ENCODE measurements around the gene OR8B8.
"Not testable (repeated sequence)": the region's sequence is repeated elsewhere in the genome, so short reads cannot be mapped to it uniquely, and the experiment has no call there.

The OR8B8 gene

DNA sequence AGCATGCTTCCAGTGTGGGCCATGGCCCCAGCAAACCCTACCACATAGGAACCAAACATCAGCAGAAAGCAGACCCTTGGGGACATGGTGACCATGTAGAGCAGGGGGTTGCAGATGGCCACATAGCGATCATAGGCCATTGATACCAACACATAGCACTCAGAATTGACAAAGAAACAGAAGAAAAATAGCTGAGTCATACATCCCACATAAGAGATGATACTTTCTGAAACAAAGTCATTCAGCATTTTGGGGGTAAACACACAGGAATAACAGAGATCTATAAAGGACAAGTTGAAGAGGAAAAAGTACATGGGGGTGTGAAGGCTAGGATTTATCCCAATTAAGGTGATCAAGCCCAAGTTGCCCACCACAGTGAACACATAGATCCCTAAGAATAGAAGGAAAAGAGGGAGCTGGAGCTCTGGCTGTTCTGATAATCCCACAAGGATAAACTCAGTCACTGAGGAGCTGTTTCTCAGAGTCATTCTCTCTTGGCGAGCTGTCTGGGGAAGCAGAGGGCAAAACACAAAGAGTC is 21.0 kb downstream of the OR8B8 start, which contains the start of gene OR8B4:
TSS of gene OR8B4 (minus strand) at position 488 of the 538 bp plus-strand sequence. CDS start at position 488, 0 bp downstream.
- Histone ChIP-seq H3K36me3 (ENCODE audit: insufficient read depth, low read length) (no peaks in the 10 kb centered on the region), H3K4me3 (no peak within 1 kb of the TSS), H3K9ac (ENCODE audit: insufficient read length) (no peak within 1 kb of the TSS), H3K9me3 (ENCODE audit: low read depth, low read length) (no peaks in the 10 kb centered on the region), H3K27ac (no peak within 1 kb of the TSS)
- TF ChIP-seq POLR2AphosphoS5 (IDR thresholded peaks at IDR 0.05; ENCODE audit: borderline replicate concordance, low read depth, low read length) (no peak), FOXP2 (optimal IDR thresholded peaks at IDR 0.05; ENCODE audit: control extremely low read depth, extremely low read length, insufficient read depth) (no peak), EZH2 (IDR thresholded peaks at IDR 0.05) (no peak)
- no peak for DNase-seq (ENCODE audit: low read depth, low spot score)

- Histone ChIP-seq H3K4me3 (no peak overlapping the region), H3K9me3 (ENCODE audit: low read depth, low read length) (no peaks in the 10 kb centered on the region), H3K9ac (ENCODE audit: insufficient read length) (no peak overlapping the region), H3K27ac (no peak overlapping the region), H3K36me3 (ENCODE audit: insufficient read depth, low read length) (no peaks in the 10 kb centered on the region)
- TF ChIP-seq FOXP2 (optimal IDR thresholded peaks at IDR 0.05; ENCODE audit: control extremely low read depth, extremely low read length, insufficient read depth): no peak
- no peak for TF ChIP-seq EZH2 (IDR thresholded peaks at IDR 0.05)
- TF ChIP-seq POLR2AphosphoS5 (IDR thresholded peaks at IDR 0.05; ENCODE audit: borderline replicate concordance, low read depth, low read length): no peak
- no peak for DNase-seq (ENCODE audit: low read depth, low spot score)
These were observed 24.5 kb downstream of the OR8B8 start for GRCh38 chr11:124421043-124421442.

DNA sequence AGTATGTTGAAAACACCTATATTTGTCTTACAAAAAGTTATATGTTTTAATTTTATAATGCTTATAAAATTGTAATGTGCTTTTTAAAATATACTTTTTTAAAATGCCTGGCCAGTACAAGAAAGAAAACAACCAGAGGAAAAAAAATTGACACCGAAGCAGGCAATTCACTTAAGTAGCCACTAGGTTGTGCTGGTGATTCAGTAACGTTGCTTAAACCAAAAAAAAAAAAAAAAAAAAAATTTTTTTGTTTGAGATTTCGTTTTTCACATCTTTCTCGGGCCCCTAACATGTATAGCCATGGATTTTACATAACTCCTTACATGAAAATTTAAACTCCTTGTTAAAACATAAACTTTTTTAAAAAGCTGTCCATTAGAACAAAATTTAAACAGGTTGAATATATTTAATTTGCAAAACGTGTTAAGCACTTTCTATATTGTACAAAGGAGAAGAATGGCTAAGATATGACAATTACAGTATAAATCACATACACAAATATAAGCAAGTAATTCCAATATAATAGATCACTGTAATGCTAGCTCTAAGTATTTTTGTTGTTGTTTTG is 30.1 kb downstream of the OR8B8 start:
- DNase-seq (ENCODE audit: low read depth, low spot score): no peak
- Histone ChIP-seq H3K27ac (no peak overlapping the region), H3K9ac (ENCODE audit: insufficient read length) (no peak overlapping the region), H3K9me3 (ENCODE audit: low read depth, low read length) (no peaks in the 10 kb centered on the region), H3K4me3 (no peak overlapping the region), H3K36me3 (ENCODE audit: insufficient read depth, low read length) (no peaks in the 10 kb centered on the region)
- TF ChIP-seq FOXP2 (optimal IDR thresholded peaks at IDR 0.05; ENCODE audit: control extremely low read depth, extremely low read length, insufficient read depth) (no peak), POLR2AphosphoS5 (IDR thresholded peaks at IDR 0.05; ENCODE audit: borderline replicate concordance, low read depth, low read length) (no peak), EZH2 (IDR thresholded peaks at IDR 0.05) (no peak)

- no peak overlapping the region for H3K4me3 ChIP-seq
- no peak overlapping the region for H3K27ac ChIP-seq
- no peak overlapping the region for H3K9ac ChIP-seq (ENCODE audit: insufficient read length)
- no peaks in the 10 kb centered on the region for H3K9me3 ChIP-seq (ENCODE audit: low read depth, low read length)
- TF ChIP-seq EZH2 (IDR thresholded peaks at IDR 0.05) (no peak), POLR2AphosphoS5 (IDR thresholded peaks at IDR 0.05; ENCODE audit: borderline replicate concordance, low read depth, low read length) (no peak), FOXP2 (optimal IDR thresholded peaks at IDR 0.05; ENCODE audit: control extremely low read depth, extremely low read length, insufficient read depth) (no peak)
- DNase-seq (ENCODE audit: low read depth, low spot score): no peak
- H3K36me3 ChIP-seq (ENCODE audit: insufficient read depth, low read length): no peaks in the 10 kb centered on the region
These were observed 35.6 kb downstream of the OR8B8 start for GRCh38 chr11:124409906-124410305.

DNA sequence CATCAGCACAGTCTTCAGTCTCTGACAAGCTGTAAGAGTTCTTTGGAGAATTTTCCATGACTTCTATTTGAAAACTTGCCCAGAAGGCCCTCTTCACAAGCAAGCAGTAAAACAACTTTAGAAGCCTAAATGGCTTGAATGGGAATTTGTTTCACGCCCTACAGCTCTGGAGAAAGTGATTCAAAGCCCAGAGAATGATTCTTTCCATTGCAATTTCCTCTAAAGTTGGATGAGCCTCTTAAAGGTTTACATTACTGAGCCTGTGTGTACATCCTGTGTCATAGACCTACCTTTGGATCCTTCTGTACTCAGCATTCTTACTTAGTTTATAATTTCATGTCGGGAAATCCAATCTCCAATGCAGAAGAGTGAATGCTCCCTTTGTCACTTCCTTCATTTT is 39.9 kb downstream of the OR8B8 start:
- Histone ChIP-seq H3K4me3 (peak overlapping the region; percentile 31), H3K36me3 (ENCODE audit: insufficient read depth, low read length) (no peaks in the 10 kb centered on the region), H3K27ac (no peak overlapping the region), H3K9me3 (ENCODE audit: low read depth, low read length) (no peaks in the 10 kb centered on the region), H3K9ac (ENCODE audit: insufficient read length) (no peak overlapping the region)
- no peak for TF ChIP-seq FOXP2 (optimal IDR thresholded peaks at IDR 0.05; ENCODE audit: control extremely low read depth, extremely low read length, insufficient read depth)
- no peak for TF ChIP-seq POLR2AphosphoS5 (IDR thresholded peaks at IDR 0.05; ENCODE audit: borderline replicate concordance, low read depth, low read length)
- TF ChIP-seq EZH2 (IDR thresholded peaks at IDR 0.05): no peak
- no peak for DNase-seq (ENCODE audit: low read depth, low spot score)

GRCh38 chr11:124403186-124403585 is 42.3 kb downstream of the OR8B8 start:
- H3K27ac ChIP-seq; H3K36me3 ChIP-seq (ENCODE audit: insufficient read depth, low read length); H3K9me3 ChIP-seq (ENCODE audit: low read depth, low read length); H3K4me3 ChIP-seq; DNase-seq (ENCODE audit: low read depth, low spot score); H3K9ac ChIP-seq (ENCODE audit: insufficient read length): not testable (repeated sequence)

DNA sequence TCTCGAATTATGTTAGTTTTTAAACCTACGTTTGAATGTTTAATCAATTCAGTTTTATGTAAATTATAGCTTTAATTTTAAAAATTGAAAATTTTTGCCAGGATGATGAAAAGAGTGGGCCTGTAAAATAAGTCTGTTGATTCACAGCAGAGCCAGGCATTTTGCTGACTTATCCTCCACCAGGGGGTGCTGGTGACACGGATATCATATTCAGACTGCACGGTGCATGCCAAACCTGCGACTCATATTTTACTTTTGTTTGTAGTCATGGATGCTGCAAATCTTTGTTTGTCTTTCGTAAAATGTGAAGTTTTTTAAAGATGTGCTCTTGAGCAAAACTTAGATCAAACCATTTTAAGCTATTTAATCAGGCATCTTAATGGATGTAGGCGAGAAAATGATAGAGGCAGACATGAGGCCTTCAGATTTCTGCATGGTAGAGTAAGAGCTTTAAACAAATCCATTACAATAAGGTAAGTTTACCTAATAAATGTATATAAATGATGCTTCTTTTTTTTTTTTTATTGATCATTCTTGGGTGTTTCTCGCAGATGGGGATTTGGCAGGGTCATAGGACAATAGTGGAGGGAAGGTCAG is 43.1 kb downstream of the OR8B8 start:
- TF ChIP-seq FOXP2 (optimal IDR thresholded peaks at IDR 0.05; ENCODE audit: control extremely low read depth, extremely low read length, insufficient read depth) (no peak), POLR2AphosphoS5 (IDR thresholded peaks at IDR 0.05; ENCODE audit: borderline replicate concordance, low read depth, low read length) (no peak), EZH2 (IDR thresholded peaks at IDR 0.05) (no peak)
- no peak overlapping the region for H3K9ac ChIP-seq (ENCODE audit: insufficient read length)
- H3K27ac ChIP-seq: no peak overlapping the region
- no peak overlapping the region for H3K4me3 ChIP-seq
- no peak for DNase-seq (ENCODE audit: low read depth, low spot score)
- no peaks in the 10 kb centered on the region for H3K9me3 ChIP-seq (ENCODE audit: low read depth, low read length)
- no peaks in the 10 kb centered on the region for H3K36me3 ChIP-seq (ENCODE audit: insufficient read depth, low read length)

- DNase-seq (ENCODE audit: low read depth, low spot score): no peak
- no peak within 1 kb of the TSS for H3K9ac ChIP-seq (ENCODE audit: insufficient read length)
- TF ChIP-seq FOXP2 (optimal IDR thresholded peaks at IDR 0.05; ENCODE audit: control extremely low read depth, extremely low read length, insufficient read depth) (no peak), POLR2AphosphoS5 (IDR thresholded peaks at IDR 0.05; ENCODE audit: borderline replicate concordance, low read depth, low read length) (no peak), EZH2 (IDR thresholded peaks at IDR 0.05) (no peak)
- H3K4me3 ChIP-seq: no peak within 1 kb of the TSS
- no peaks in the 10 kb centered on the region for H3K9me3 ChIP-seq (ENCODE audit: low read depth, low read length)
- H3K27ac ChIP-seq: no peak within 1 kb of the TSS
- H3K36me3 ChIP-seq (ENCODE audit: insufficient read depth, low read length): no peaks in the 10 kb centered on the region
These were observed 46.6 kb downstream of the OR8B8 start, which contains the start of gene OR8B3 for GRCh38 chr11:124398924-124399323. Gene OR8B3, minus strand, starts transcription at chr11:124399024. Its CDS starts 1,673 bp downstream, at chr11:124397351.

DNA sequence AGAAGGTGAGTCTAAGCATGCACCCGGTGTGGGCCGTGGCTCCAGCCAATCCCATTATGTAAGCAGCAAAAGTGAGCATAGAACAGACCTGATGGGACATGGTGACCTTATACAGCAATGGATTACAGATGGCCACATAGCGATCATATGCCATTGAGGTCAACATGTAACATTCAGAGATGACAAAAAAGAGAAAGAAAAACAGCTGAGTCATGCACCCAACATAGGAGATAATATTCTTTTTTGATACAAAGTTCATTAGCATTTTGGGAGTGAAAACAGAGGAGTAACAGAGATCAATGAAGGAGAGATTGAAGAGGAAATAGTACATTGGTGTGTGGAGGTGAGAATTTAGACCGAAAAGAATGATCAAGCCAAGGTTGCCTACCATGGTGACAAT is 48.6 kb downstream of the OR8B8 start:
- H3K4me3 ChIP-seq; H3K36me3 ChIP-seq (ENCODE audit: insufficient read depth, low read length); H3K27ac ChIP-seq; H3K9me3 ChIP-seq (ENCODE audit: low read depth, low read length); H3K9ac ChIP-seq (ENCODE audit: insufficient read length); DNase-seq (ENCODE audit: low read depth, low spot score): not testable (repeated sequence)

Measured in SK-N-MC (cell line).